Testis (tissue), 2 donors: ENCODE measurements around the gene CDH13.

Experiments used
- CTCF ChIP-seq, 3 experiments: fragments of 450-650 bp in 2 of 3; fragments of 200-600 bp in 1 of 3; sonication (generic) in 1 of 3; IDR thresholded peaks; one replicate each; pipeline ENCODE4 v1.5.1; 2016 to 2019; ENCODE audit warnings: antibody characterized with exemption in 3 of 3, mild to moderate bottlenecking in 2 of 3, moderate library complexity in 1 of 3
- POLR2A ChIP-seq: fragments of 450-650 bp; IDR thresholded peaks from one replicate; pipeline ENCODE4 v1.6.1; 2017; ENCODE audit warnings: antibody characterized with exemption, mild to moderate bottlenecking, moderate library complexity

DNA sequence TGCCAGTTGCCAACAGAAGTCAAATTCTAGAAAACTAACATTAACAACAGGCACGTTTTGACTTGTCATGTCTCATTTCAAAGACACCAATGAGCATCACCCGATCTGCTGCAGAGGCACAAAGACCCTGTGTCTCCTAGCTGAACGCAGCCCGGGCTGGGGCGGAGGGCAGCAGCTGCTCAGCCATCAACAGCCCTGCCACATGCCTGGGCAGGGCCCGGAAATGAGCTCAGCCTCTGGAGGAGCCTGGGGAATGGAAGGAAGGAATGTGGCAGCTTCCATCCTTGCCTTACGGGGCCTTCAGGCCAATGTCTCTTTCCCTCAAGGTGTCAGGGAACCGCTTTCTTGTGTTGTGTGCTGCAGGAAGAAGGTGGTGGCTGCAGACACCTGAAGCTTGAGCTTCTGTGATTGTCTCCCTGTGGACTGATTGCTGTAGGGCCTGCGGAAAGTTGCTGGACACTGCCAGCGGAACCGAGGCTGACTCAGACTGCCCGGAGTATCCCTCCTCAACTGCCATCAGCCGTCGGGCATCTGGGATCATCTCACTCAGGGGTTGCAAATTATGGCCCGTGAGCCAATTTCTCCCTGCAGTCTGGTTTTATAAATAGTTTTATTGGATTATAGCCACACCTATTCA lies 7.3 kb downstream of the CDH13 start:
- TF ChIP-seq POLR2A (no peak), CTCF (IDR thresholded peaks at IDR 0.05) (no peak)
